Measurements from ENCODE around the gene SLC7A7. TPM values are rescaled to one million over a fixed set of nuclear protein-coding genes. Genes with fewer than 3 reads are reported as not detected.

SLC7A7 gene
- polyA plus RNA-seq, 3 donors = 262 to 425 (median 371) TPM

GRCh38 chr14:22801716-22802115 lies 13.5 kb downstream of the SLC7A7 start:
- H3K27me3 Mint-ChIP-seq (ENCODE audit: low read depth in 3 of 3) = peaks cover 0 to 2% (median 2%) of the 10 kb centered on the region in 3 donors
- peak overlapping the region; percentile 12 for H3K4me2 ChIP-seq (replicated peaks; ENCODE audit: extremely low read depth, low read length, poor library complexity, severe bottlenecking)
- no peak for DNase-seq
- TF ChIP-seq CTCF (IDR thresholded peaks at IDR 0.05) = no peak
- H3K27me3 ChIP-seq (ENCODE audit: control insufficient read depth in 2 of 2, insufficient read depth in 2 of 2, low read length in 2 of 2) = no peaks in the 10 kb centered on the region
- peaks cover 81% of the 10 kb centered on the region for H4K20me1 ChIP-seq (ENCODE audit: insufficient read depth, low read length)
- H3K4me1 Mint-ChIP-seq = peaks cover 92% of the 10 kb centered on the region
- no peak overlapping the region for H3K4me3 Mint-ChIP-seq
- intact Hi-C loops (cut with micrococcal nuclease) = no loop called here
- H3K36me3 ChIP-seq (replicated peaks in 1 of 2; ENCODE audit: control insufficient read depth in 1 of 2, insufficient read depth in 2 of 2, low read length in 2 of 2) = peaks cover 12 to 45% of the 10 kb centered on the region in 2 donors
- no peaks in the 10 kb centered on the region for H3K9me3 ChIP-seq (replicated peaks in 1 of 2; ENCODE audit: control insufficient read depth in 1 of 2, insufficient read depth in 1 of 2, low read length in 2 of 2)
- H3K4me1 ChIP-seq (ENCODE audit: control insufficient read depth in 1 of 2, insufficient read depth in 2 of 2, low read length in 2 of 2) = peaks cover 81 to 93% of the 10 kb centered on the region in 2 donors
- H2AFZ ChIP-seq (ENCODE audit: insufficient read depth, low read depth, low read length, poor library complexity, severe bottlenecking) = no peak overlapping the region
- peaks cover 55 to 84% of the 10 kb centered on the region in 2 donors for H3K36me3 Mint-ChIP-seq
- no peak overlapping the region for H3K4me3 ChIP-seq (replicated peaks in 1 of 3; ENCODE audit: low read depth in 2 of 3, low read length in 3 of 3)
- no peak overlapping the region for H3K9ac ChIP-seq (ENCODE audit: insufficient read depth, low read length, poor library complexity, severe bottlenecking)
- 68% methylated on average over 7 of the region's 8 CpGs for WGBS (ENCODE audit: insufficient coverage)
- H3K27ac Mint-ChIP-seq = peak overlapping the region; percentile 72 to 91 (median 86)
- H3K9me3 Mint-ChIP-seq = peaks cover 0 to 2% (median 0%) of the 10 kb centered on the region in 7 donors
- H3K79me2 ChIP-seq (ENCODE audit: insufficient read depth, low read length) = peaks cover 95% of the 10 kb centered on the region
- peak overlapping the region in 1 of 2 donors; percentile 75 for H3K27ac ChIP-seq (ENCODE audit: low read depth in 1 of 2, low read length in 2 of 2)

- H3K9ac ChIP-seq (ENCODE audit: insufficient read depth, low read length, poor library complexity, severe bottlenecking) = no peak overlapping the region
- H3K4me3 ChIP-seq (replicated peaks in 1 of 3; ENCODE audit: low read depth in 2 of 3, low read length in 3 of 3) = peak overlapping the region in 1 of 3 experiments; percentile 16
- DNase-seq = peak in 2 of 3 donors; percentile 33 to 40
- Mint-ChIP-seq H3K27ac (peak overlapping the region; percentile 66 to 89 (median 82)), H3K9me3 (peaks cover 0 to 2% (median 0%) of the 10 kb centered on the region in 7 donors), H3K4me3 (no peak overlapping the region), H3K36me3 (peaks cover 62 to 84% of the 10 kb centered on the region in 2 donors), H3K4me1 (peaks cover 94% of the 10 kb centered on the region), H3K27me3 (ENCODE audit: low read depth in 3 of 3) (peaks cover 0 to 2% (median under 1%) of the 10 kb centered on the region in 3 donors)
- peaks cover 24 to 50% of the 10 kb centered on the region in 2 donors for H3K36me3 ChIP-seq (replicated peaks in 1 of 2; ENCODE audit: control insufficient read depth in 1 of 2, insufficient read depth in 2 of 2, low read length in 2 of 2)
- H3K4me2 ChIP-seq (replicated peaks; ENCODE audit: extremely low read depth, low read length, poor library complexity, severe bottlenecking) = peak overlapping the region; percentile 40
- intact Hi-C loops (cut with micrococcal nuclease) = no loop called here
- H3K79me2 ChIP-seq (ENCODE audit: insufficient read depth, low read length) = peaks cover 96% of the 10 kb centered on the region
- no peaks in the 10 kb centered on the region for H3K27me3 ChIP-seq (ENCODE audit: control insufficient read depth in 2 of 2, insufficient read depth in 2 of 2, low read length in 2 of 2)
- peak overlapping the region; percentile 44 to 75 for H3K27ac ChIP-seq (ENCODE audit: low read depth in 1 of 2, low read length in 2 of 2)
- no peaks in the 10 kb centered on the region for H3K9me3 ChIP-seq (replicated peaks in 1 of 2; ENCODE audit: control insufficient read depth in 1 of 2, insufficient read depth in 1 of 2, low read length in 2 of 2)
- no peak overlapping the region for H2AFZ ChIP-seq (ENCODE audit: insufficient read depth, low read depth, low read length, poor library complexity, severe bottlenecking)
- peaks cover 84% of the 10 kb centered on the region for H4K20me1 ChIP-seq (ENCODE audit: insufficient read depth, low read length)
- 68% methylated on average over 4 of the region's 10 CpGs for WGBS (ENCODE audit: insufficient coverage)
- no peak for TF ChIP-seq CTCF (IDR thresholded peaks at IDR 0.05)
- H3K4me1 ChIP-seq (ENCODE audit: control insufficient read depth in 1 of 2, insufficient read depth in 2 of 2, low read length in 2 of 2) = peaks cover 86 to 95% of the 10 kb centered on the region in 2 donors
Measured at GRCh38 chr14:22800346-22800745, 14.9 kb downstream of the SLC7A7 start.

Data from CD14-positive monocyte (primary cell).